K562 (cell line): ENCODE results near the gene MRPS10. TPM values are rescaled to one million over a fixed set of nuclear protein-coding genes. Genes with fewer than 3 reads are reported as not detected.

ENCODE experiments used
- ATAC-seq: fragments of 200-7000 bp; cut with Tn5 transposase; 3 replicates; pipeline ENCODE4 v1.9.1; 2020; ENCODE audit warnings: moderate library complexity
- BruUV-seq: library from RNA; stranded (reverse); fragments of 400-500 nt; replicated peaks from 2 replicates; lab custom pipeline; 2021; lab: Mats Ljungman, UMichigan
- CTCF ChIA-PET: fragments of 300-600 bp; formaldehyde crosslinking; extraction: SDS; loops from one replicate; lab custom pipeline; 2021; ENCODE audit warnings: low intra/inter-chr PET ratio; lab: Yijun Ruan, JAX
- POLR2A ChIA-PET: fragments of 300-600, 350-650 bp; sonication (Branson Sonifier 250); formaldehyde crosslinking; extraction: SDS; loops from one replicate; lab custom pipeline; 2021; ENCODE audit warnings: antibody characterized with exemption, inconsistent platforms; lab: Yijun Ruan, JAX
- DNase-seq, 4 experiments: peaks; one replicate each; pipeline versions ENCODE4 v3.0.0 to v3.0.0-alpha.2; 2011 to 2018; ENCODE audit warnings: low spot score in 3 of 4, mixed read lengths in 3 of 4; ENCODE audit errors: extremely low read depth in 1 of 4
- FAIRE-seq: peaks from 2 replicates; lab custom pipeline; 2011; peaks lifted over from hg19 to GRCh38; lab: Jason Lieb, UNC
- H2AFZ ChIP-seq: 2 replicates; pipeline ENCODE4 v1.6.0; 2011; ENCODE audit warnings: low read depth, low read length, control low read depth, inconsistent platforms
- H3K27ac ChIP-seq: fragments of 200-600 bp; 3 replicates; pipeline ENCODE4 v1.8.0; 2011; ENCODE audit warnings: low read depth, mild to moderate bottlenecking, control low read depth, inconsistent platforms, low read length, moderate library complexity, mixed read lengths; ENCODE audit errors: extremely low read depth
- H3K27me3 ChIP-seq, 2 experiments: fragments of 300-600 bp in 1 of 2; 2 replicates in 1 of 2; 3 replicates in 1 of 2; pipeline versions ENCODE4 v1.6.0 to v1.8.0; 2011; ENCODE audit warnings: inconsistent platforms in 2 of 2, low read length in 2 of 2, mild to moderate bottlenecking in 1 of 2, mixed read lengths in 1 of 2, moderate library complexity in 1 of 2; ENCODE audit not compliant: control insufficient read depth in 2 of 2, insufficient read depth in 2 of 2
- H3K36me3 ChIP-seq: fragments of 300-600 bp; 3 replicates; pipeline ENCODE4 v1.8.0; 2011; ENCODE audit warnings: mild to moderate bottlenecking, low read length, inconsistent platforms; ENCODE audit not compliant: control insufficient read depth, insufficient read depth
- H3K4me1 ChIP-seq, 2 experiments: fragments of 200-600 bp in 1 of 2; replicated peaks in 1 of 2; 2 replicates in 1 of 2; 3 replicates in 1 of 2; pipeline versions ENCODE4 v1.5.1 to v1.8.0; 2011; ENCODE audit warnings: inconsistent platforms in 2 of 2, low read length in 2 of 2, mild to moderate bottlenecking in 1 of 2, mixed read lengths in 1 of 2, moderate library complexity in 1 of 2; ENCODE audit not compliant: control insufficient read depth in 2 of 2, insufficient read depth in 2 of 2
- H3K4me2 ChIP-seq: 2 replicates; pipeline ENCODE4 v1.6.1; 2011; ENCODE audit warnings: low read length, control low read depth, inconsistent platforms, mixed read lengths; ENCODE audit not compliant: insufficient read depth
- H3K4me3 ChIP-seq: fragments of 200-600 bp; sonication (generic), shearing (Covaris generic); 2 replicates; pipeline ENCODE4 v1.5.1; 2016; ENCODE audit warnings: control low read depth, inconsistent platforms
- H3K79me2 ChIP-seq: fragments of 200-600 bp; 3 replicates; pipeline ENCODE4 v1.8.0; 2011; ENCODE audit warnings: low read length, inconsistent platforms; ENCODE audit not compliant: control insufficient read depth, insufficient read depth
- H3K9ac ChIP-seq, 2 experiments: 2 replicates each; pipeline versions ENCODE4 v1.6.0 to v1.6.1; 2011; ENCODE audit warnings: low read depth in 2 of 2, low read length in 2 of 2, control low read depth in 1 of 2, inconsistent platforms in 1 of 2, mild to moderate bottlenecking in 1 of 2, mixed read lengths in 1 of 2; ENCODE audit not compliant: insufficient read depth in 1 of 2
- H3K9me1 ChIP-seq: one replicate; pipeline ENCODE4 v1.6.0; 2011; ENCODE audit warnings: inconsistent platforms, mild to moderate bottlenecking, low read length, moderate library complexity; ENCODE audit not compliant: control insufficient read depth, insufficient read depth
- H3K9me3 ChIP-seq: replicated peaks from 2 replicates; pipeline ENCODE4 v1.5.1; 2011; ENCODE audit warnings: low read depth, low read length, inconsistent platforms; ENCODE audit not compliant: control insufficient read depth, insufficient read depth
- H4K20me1 ChIP-seq: replicated peaks from 2 replicates; pipeline ENCODE4 v1.6.1; 2011; ENCODE audit warnings: low read length, inconsistent platforms, mixed read lengths; ENCODE audit not compliant: control insufficient read depth, insufficient read depth
- ATF6 ChIP-seq: sonication (generic); formaldehyde crosslinking; IDR thresholded peaks from 2 replicates; pipeline ENCODE4 v1.4.0; 2020; ENCODE audit warnings: mild to moderate bottlenecking, missing genetic modification reagents
- E2F6 ChIP-seq, 2 experiments: IDR thresholded peaks; 2 replicates each; pipeline ENCODE4 v1.6.1; 2011; ENCODE audit warnings: borderline replicate concordance in 1 of 2, control low read depth in 1 of 2, low read depth in 1 of 2, low read length in 1 of 2, mild to moderate bottlenecking in 1 of 2, mixed read lengths in 1 of 2, moderate library complexity in 1 of 2; ENCODE audit not compliant: insufficient read depth in 1 of 2, insufficient read length in 1 of 2, poor library complexity in 1 of 2, severe bottlenecking in 1 of 2; ENCODE audit errors: extremely low read depth in 1 of 2
- THAP12 ChIP-seq: fragments of 250-450 bp; sonication (Bioruptor Pico); IDR thresholded peaks from 2 replicates; pipeline ENCODE4 v1.9.0; 2021; ENCODE audit warnings: mild to moderate bottlenecking, inconsistent platforms
- THRB ChIP-seq: fragments of 450-650 bp; formaldehyde crosslinking; conservative IDR thresholded peaks from 2 replicates; pipeline ENCODE4 v1.4.0; 2022; ENCODE audit warnings: mild to moderate bottlenecking, missing genetic modification characterization
- WGBS: fragments of 100-300 bp; shearing (Covaris generic); methylation state at CpG from one replicate; pipeline ENCODE4 v1.1.6; 2016; ENCODE audit warnings: low coverage, mixed read lengths; ENCODE audit not compliant: insufficient coverage; ENCODE audit errors: missing lambda C conversion rate; 5-methylcytosine and 5-hydroxymethylcytosine counted together
- in situ Hi-C: fragments of 300-500 bp; cut with MboI; formaldehyde crosslinking; loops from 4 replicates; pipeline ENCODE4 v1.15.0; 2018; ENCODE audit warnings: inconsistent platforms, mixed read lengths
- intact Hi-C: fragments of 100-400 bp; cut with micrococcal nuclease; formaldehyde crosslinking; loops from 2 replicates; pipeline ENCODE4 v1.14.2; 2022
- polyA plus RNA-seq, 8 experiments: library from polyadenylated mRNA; depleted of rRNA in 4 of 8; stranded (reverse) in 5 of 8; unstranded in 3 of 8; fragments of >200 nt; fragmentation: Nextera tagmentation in 2 of 8; fragmentation: Illumina TruSeq in 1 of 8; extraction: Ambion mirVana in 2 of 8; extraction: Trizol in 1 of 8; gene quantifications; 2 replicates each; pipeline versions ENCODE4 v1.2.1 to v1.2.3, GENCODE V29; 2011 to 2014; ENCODE audit warnings: inconsistent platforms in 1 of 8, missing spikeins in 1 of 8
- total RNA-seq, 7 experiments: library from RNA; depleted of rRNA in 6 of 7; stranded (reverse); fragments of >200 nt in 6 of 7; fragmentation: Illumina TruSeq in 2 of 7; extraction: Trizol in 2 of 7; gene quantifications; 2 replicates each; pipeline versions ENCODE4 v1.2.1 to v1.2.3, GENCODE V29; 2011 to 2021; ENCODE audit warnings: low replicate concordance in 1 of 7
- TF ChIP-seq, protein P1 (sequence below): fragments of 250-450 bp; sonication (Bioruptor Pico); IDR thresholded peaks from 2 replicates; pipeline ENCODE4 v1.5.0; 2021
- TF ChIP-seq, protein P2 (sequence below), 2 experiments: fragments of 450-650 bp; IDR thresholded peaks; 2 replicates each; pipeline ENCODE4 v1.6.1; 2018; ENCODE audit warnings: mild to moderate bottlenecking in 2 of 2, low read depth in 1 of 2; ENCODE audit not compliant: partially characterized antibody in 2 of 2

The MRPS10 gene
- total and polyA plus RNA-seq, 9 of the 15 experiments (the other 6 are each of a cell fraction or from before 2014, with no cell fraction given): 48.6 to 166 (median 93.7) TPM

GRCh38 chr6:42263165-42263728, 45.6 kb upstream of the MRPS10 start:
- H3K4me3 ChIP-seq: no peak overlapping the region
- H3K36me3 ChIP-seq: no peaks in the 10 kb centered on the region
- in situ Hi-C loops (no loop called here), intact Hi-C loops (loop anchor here (5.0 to 10.0 kb wide), 2 partner anchors 284 to 462 kb away; partner anchors contain the start of gene PRPH2)
- peak overlapping the region in 1 of 2 experiments; percentile 83; a peak in 2 of 4 replicates for H3K9ac ChIP-seq
- no peak overlapping the region for H3K4me2 ChIP-seq
- peak; percentile 36 to 48 (median 38) for DNase-seq
- H3K27ac ChIP-seq: no peak overlapping the region
- peak; percentile 46 for FAIRE-seq
- peaks cover 34 to 52% of the 10 kb centered on the region in 2 experiments for H3K27me3 ChIP-seq
- H3K9me3 ChIP-seq: no peaks in the 10 kb centered on the region
- peak; percentile 74 for ATAC-seq
- no peaks in the 10 kb centered on the region for H3K79me2 ChIP-seq
- WGBS: 5% methylated on average over 22 of the region's 24 CpGs
- H2AFZ ChIP-seq: no peak overlapping the region
- POLR2A ChIA-PET: interaction anchor here (1.0 kb wide), 1 partner anchor 169 kb away, joined by 4 read pairs; no protein-coding TSS in a partner anchor
- peaks cover 9 to 21% of the 10 kb centered on the region in 2 experiments for H3K4me1 ChIP-seq
- no TSS peak for BruUV-seq
- CTCF ChIA-PET: no interaction called here
- no peaks in the 10 kb centered on the region for H3K9me1 ChIP-seq
- no peaks in the 10 kb centered on the region for H4K20me1 ChIP-seq
- no peak for TF ChIP-seq ATF6 (CRISPR knock-in tag)
- TF ChIP-seq, protein P1, sequence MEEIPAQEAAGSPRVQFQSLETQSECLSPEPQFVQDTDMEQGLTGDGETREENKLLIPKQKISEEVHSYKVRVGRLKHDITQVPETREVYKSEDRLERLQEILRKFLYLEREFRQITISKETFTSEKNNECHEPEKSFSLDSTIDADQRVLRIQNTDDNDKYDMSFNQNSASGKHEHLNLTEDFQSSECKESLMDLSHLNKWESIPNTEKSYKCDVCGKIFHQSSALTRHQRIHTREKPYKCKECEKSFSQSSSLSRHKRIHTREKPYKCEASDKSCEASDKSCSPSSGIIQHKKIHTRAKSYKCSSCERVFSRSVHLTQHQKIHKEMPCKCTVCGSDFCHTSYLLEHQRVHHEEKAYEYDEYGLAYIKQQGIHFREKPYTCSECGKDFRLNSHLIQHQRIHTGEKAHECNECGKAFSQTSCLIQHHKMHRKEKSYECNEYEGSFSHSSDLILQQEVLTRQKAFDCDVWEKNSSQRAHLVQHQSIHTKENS (CRISPR knock-in tag): no peak
- TF ChIP-seq, protein P2, sequence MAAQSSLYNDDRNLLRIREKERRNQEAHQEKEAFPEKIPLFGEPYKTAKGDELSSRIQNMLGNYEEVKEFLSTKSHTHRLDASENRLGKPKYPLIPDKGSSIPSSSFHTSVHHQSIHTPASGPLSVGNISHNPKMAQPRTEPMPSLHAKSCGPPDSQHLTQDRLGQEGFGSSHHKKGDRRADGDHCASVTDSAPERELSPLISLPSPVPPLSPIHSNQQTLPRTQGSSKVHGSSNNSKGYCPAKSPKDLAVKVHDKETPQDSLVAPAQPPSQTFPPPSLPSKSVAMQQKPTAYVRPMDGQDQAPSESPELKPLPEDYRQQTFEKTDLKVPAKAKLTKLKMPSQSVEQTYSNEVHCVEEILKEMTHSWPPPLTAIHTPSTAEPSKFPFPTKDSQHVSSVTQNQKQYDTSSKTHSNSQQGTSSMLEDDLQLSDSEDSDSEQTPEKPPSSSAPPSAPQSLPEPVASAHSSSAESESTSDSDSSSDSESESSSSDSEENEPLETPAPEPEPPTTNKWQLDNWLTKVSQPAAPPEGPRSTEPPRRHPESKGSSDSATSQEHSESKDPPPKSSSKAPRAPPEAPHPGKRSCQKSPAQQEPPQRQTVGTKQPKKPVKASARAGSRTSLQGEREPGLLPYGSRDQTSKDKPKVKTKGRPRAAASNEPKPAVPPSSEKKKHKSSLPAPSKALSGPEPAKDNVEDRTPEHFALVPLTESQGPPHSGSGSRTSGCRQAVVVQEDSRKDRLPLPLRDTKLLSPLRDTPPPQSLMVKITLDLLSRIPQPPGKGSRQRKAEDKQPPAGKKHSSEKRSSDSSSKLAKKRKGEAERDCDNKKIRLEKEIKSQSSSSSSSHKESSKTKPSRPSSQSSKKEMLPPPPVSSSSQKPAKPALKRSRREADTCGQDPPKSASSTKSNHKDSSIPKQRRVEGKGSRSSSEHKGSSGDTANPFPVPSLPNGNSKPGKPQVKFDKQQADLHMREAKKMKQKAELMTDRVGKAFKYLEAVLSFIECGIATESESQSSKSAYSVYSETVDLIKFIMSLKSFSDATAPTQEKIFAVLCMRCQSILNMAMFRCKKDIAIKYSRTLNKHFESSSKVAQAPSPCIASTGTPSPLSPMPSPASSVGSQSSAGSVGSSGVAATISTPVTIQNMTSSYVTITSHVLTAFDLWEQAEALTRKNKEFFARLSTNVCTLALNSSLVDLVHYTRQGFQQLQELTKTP (IDR thresholded peaks at IDR 0.05; ENCODE audit: low read depth in 1 of 2, partially characterized antibody in 2 of 2): no peak
- TF ChIP-seq E2F6 (IDR thresholded peaks at IDR 0.05; ENCODE audit: borderline replicate concordance in 1 of 2, extremely low read depth in 1 of 2, insufficient read depth in 1 of 2, insufficient read length in 1 of 2, low read depth in 1 of 2, low read length in 1 of 2, poor library complexity in 1 of 2, severe bottlenecking in 1 of 2): peak in 1 of 2 experiments; percentile 72
- TF ChIP-seq THAP12 (CRISPR knock-in tag): 0 out of 2 replicates have a peak, but pooled peaks have one; percentile 32
- TF ChIP-seq THRB (CRISPR knock-in tag): 0 out of 2 replicates have a peak, but pooled peaks have one; percentile 6
